OCI-LY1 (cell line): ENCODE measurements around the gene CREB3.

Experiments
- EZH2 ChIP-seq: fragments of 200-600 bp; sonication (generic), shearing (Covaris generic); IDR thresholded peaks from 2 replicates; pipeline ENCODE4 v1.8.0; 2017; ENCODE audit warnings: borderline replicate concordance, mixed run types, mild to moderate bottlenecking, antibody characterized with exemption, low read length, moderate library complexity, mixed read lengths
- TF ChIP-seq, protein P1 (sequence below): fragments of 200-600 bp; sonication (generic), shearing (Covaris generic); IDR thresholded peaks from 2 replicates; pipeline ENCODE4 v1.5.1; 2017; ENCODE audit warnings: mild to moderate bottlenecking, antibody characterized with exemption, low read length, moderate library complexity, mixed read lengths

DNA sequence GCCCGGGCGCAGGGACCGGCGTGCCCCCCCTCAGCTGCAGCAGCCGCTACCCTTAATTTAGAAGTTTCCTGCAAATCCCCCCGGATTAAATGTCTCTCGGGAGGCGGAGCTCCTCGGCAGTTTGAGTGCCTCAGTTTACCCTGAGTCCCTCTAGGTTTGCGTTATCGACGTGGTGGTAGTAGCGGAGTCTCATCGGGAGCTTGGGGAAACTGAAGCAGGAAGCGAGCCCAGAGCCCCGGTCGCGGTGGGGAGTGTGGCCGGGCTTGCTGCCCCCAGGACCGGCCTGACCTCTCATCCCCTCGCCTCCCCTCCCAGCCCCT, 42.2 kb upstream of the CREB3 start:
- TF ChIP-seq, protein P1, sequence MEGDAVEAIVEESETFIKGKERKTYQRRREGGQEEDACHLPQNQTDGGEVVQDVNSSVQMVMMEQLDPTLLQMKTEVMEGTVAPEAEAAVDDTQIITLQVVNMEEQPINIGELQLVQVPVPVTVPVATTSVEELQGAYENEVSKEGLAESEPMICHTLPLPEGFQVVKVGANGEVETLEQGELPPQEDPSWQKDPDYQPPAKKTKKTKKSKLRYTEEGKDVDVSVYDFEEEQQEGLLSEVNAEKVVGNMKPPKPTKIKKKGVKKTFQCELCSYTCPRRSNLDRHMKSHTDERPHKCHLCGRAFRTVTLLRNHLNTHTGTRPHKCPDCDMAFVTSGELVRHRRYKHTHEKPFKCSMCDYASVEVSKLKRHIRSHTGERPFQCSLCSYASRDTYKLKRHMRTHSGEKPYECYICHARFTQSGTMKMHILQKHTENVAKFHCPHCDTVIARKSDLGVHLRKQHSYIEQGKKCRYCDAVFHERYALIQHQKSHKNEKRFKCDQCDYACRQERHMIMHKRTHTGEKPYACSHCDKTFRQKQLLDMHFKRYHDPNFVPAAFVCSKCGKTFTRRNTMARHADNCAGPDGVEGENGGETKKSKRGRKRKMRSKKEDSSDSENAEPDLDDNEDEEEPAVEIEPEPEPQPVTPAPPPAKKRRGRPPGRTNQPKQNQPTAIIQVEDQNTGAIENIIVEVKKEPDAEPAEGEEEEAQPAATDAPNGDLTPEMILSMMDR = no peak
- no peak for TF ChIP-seq EZH2
